ENCODE measurements around the gene WFIKKN1.

The WFIKKN1 gene

DNA sequence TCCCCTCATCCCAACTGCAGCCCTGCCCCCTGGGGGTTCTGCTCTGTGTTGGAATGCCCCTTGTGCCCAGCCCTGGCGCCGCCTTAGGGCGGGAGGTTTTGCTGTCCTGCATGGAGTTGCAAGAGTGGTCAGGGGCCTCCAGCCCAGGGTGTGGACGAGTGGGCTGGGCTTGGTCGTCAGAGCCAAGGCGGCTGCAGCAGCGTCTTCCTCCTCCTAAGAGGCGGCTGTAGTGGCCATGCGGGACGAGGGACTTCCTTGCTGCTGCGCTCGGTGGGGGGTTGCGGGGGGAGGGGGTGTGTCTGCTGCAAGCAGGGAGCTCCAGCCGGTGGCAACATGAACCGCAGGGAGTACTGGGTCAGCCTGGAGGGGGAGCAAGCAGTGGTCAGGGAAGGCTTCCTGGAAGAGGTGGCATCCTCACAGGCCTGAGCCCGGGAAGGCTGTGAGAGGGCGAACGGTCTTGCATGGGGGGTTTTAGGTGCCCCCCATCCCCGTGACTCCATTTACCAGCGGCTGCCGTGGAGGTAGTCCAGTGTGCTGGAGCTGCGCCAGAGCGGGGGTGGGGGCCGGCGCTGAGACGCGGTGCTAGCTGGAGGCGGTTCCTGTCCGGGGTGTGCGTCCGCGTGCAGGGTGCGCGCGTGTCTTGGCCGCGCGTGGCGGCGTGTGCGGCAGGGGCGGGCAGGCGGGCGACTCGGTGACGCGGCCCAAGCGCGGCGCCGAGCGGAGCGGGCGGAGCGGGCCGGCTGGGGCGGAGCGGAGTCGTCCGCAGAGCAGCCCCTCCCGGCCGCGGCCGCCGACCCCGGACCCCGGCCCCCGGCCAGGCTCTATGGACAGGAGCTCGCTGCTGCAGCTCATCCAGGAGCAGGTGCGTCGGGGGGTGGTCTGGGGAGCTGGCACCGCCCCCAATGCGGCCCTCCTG lies 44.4 kb downstream of the WFIKKN1 start, which contains the start of gene RHBDL1:
TSS of gene RHBDL1 (plus strand) at position 704 of the 916 bp plus-strand sequence. CDS start at position 824, 120 bp downstream.
- DNase-seq: no peak

DNA sequence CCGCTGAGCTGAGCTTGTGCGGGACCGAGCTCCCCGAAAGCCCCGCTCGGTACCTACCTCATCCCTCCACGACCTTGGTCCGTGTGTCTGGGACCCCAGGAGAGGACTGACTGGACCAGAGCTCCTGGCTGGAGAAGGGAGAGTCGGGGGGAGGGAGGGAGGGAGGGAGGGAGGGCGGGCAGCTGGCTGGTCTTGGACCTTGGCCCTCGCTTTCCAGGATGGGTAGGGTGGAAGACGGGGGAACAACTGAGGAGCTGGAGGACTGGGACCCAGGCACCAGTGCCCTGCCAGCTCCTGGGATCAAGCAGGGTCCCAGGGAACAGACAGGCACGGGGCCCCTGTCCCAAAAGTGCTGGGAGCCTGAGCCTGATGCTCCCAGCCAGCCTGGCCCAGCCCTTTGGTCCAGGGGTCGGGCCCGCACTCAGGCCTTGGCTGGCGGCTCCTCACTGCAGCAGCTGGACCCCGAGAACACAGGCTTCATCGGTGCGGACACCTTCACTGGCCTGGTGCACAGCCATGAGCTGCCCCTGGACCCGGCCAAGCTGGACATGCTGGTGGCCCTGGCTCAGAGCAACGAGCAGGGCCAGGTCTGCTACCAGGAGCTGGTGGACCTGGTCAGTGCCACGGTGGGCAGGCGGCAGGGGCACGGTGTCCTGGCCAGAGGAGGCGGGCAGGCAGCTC lies 45.2 kb downstream of the WFIKKN1 start:
- DNase-seq: no peak

GRCh38 chr16:676565-676902 lies 45.7 kb downstream of the WFIKKN1 start:
- no peak for DNase-seq

DNA sequence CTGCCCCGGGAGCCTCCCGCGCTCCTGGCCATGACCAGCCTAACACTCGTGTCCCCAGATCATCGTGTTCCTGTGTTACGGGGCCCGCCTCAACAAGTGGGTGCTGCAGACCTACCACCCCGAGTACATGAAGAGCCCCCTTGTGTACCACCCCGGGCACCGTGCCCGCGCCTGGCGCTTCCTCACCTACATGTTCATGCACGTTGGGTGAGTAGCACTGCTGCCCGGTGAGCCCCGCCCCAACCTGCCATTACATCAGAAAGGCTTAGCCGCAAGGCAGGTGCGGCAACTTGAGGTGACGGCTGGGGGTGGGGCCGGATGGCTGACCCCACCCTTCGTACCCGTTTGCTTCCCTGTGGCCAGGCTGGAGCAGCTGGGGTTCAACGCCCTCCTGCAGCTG lies 46.1 kb downstream of the WFIKKN1 start:
- no peak for DNase-seq

DNA sequence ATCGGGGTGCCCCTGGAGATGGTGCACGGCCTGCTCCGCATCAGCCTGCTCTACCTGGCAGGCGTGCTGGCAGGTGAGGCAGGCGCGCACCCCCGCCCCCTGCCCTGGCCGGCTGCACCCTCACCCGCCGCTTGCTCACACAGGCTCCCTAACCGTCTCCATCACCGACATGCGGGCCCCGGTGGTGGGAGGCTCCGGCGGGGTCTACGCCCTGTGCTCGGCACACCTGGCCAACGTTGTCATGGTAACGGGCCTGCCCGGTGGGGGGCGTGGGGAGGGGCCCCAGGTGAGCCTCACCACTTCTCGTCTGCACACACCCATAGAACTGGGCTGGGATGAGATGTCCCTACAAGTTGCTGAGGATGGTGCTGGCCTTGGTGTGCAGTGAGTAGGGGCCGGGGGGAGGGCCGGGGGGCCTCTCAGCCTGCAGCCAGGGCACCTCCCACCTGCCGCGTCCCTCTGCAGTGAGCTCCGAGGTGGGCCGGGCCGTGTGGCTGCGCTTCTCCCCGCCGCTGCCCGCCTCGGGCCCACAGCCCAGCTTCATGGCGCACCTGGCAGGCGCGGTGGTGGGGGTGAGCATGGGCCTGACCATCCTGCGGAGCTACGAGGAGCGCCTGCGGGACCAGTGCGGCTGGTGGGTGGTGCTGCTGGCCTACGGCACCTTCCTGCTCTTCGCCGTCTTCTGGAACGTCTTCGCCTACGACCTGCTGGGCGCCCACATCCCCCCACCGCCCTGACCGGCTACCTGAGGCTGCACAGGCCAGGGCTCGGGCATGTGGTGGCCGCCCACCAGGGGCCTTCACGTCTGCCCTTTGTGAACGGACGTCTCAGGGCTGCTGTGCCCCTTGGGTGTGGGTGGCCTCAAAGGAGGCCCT lies 46.8 kb downstream of the WFIKKN1 start:
- DNase-seq: no peak

GRCh38 chr16:678209-678857 lies 47.5 kb downstream of the WFIKKN1 start:
- no peak for DNase-seq

DNA sequence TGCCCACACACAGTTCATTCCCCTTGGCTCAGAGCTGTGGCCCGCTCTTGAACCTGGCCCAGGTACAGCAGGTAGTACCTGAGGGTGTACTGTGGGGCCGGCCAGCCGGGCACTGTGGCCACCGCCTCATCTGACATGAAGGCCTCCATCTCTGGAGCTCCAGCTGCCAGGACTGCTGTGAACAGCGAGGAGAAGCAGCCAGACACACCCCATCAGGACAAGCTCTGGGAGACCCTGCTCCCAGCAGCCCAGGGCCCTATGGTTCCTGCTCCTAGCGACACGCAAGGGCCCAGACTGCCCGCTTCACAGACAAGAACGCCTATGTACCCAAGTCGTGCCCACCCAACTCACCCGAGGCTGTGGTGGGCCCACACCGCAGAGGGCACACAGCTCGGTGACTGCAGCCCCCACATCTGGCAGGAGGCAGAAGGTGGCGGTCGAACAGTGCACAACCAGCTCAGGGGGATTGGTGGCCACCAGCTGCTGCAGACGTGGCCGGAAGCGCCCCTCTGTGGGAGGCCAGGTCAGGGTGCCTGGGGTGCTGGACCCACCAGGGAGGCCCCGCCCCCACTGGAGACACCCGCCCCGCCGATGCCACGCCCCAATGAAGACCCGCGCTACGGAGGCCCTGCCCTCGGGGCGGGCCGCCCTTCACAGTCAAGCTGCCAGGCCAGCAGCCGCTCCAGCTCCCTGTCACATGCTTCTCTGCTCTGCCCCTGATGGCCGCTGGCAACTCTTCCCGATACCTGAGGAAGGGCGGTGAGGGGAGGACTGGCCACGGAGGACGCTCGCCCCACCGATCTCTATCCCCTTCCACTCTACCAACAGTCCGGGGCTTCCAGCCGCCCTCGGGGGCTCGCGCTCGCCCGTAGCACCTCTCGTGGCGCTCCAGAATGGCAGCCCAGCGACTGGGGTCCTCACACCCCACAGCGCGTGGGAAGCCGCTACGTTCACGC lies 48.4 kb downstream of the WFIKKN1 start:
- DNase-seq: peak; percentile 42

- DNase-seq: peak; percentile 91
Observed at GRCh38 chr16:679814-680624, 49.2 kb downstream of the WFIKKN1 start, which contains the start of gene STUB1. Gene STUB1, plus strand, starts transcription at chr16:680410. Its CDS starts 116 bp downstream, at chr16:680526.

GRCh38 chr16:680625-680945 lies 49.8 kb downstream of the WFIKKN1 start:
- no peak for DNase-seq

DNA sequence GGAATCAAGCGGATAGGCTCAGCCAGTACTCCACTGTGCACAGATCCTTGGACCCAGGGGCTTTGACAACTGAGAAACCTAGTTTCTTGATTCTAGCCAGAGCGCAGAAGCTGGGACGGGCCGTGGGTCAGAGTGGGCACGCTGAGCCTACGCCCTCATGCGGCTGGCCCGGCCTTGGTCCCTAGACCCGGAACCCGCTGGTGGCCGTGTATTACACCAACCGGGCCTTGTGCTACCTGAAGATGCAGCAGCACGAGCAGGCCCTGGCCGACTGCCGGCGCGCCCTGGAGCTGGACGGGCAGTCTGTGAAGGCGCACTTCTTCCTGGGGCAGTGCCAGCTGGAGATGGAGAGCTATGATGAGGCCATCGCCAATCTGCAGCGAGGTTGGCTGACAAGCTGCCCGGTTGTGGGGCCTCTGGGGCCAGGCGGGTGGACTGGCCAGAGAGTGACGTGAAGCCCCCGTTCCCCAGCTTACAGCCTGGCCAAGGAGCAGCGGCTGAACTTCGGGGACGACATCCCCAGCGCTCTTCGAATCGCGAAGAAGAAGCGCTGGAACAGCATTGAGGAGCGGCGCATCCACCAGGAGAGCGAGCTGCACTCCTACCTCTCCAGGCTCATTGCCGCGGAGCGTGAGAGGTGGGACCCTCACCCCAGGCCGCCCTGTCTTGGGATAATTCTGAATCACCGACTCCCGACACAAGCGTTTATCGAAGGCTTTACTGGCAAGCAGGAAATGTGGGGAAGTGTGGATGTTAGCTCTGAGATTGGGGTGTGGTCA lies 50.4 kb downstream of the WFIKKN1 start:
- no peak for DNase-seq

DNA sequence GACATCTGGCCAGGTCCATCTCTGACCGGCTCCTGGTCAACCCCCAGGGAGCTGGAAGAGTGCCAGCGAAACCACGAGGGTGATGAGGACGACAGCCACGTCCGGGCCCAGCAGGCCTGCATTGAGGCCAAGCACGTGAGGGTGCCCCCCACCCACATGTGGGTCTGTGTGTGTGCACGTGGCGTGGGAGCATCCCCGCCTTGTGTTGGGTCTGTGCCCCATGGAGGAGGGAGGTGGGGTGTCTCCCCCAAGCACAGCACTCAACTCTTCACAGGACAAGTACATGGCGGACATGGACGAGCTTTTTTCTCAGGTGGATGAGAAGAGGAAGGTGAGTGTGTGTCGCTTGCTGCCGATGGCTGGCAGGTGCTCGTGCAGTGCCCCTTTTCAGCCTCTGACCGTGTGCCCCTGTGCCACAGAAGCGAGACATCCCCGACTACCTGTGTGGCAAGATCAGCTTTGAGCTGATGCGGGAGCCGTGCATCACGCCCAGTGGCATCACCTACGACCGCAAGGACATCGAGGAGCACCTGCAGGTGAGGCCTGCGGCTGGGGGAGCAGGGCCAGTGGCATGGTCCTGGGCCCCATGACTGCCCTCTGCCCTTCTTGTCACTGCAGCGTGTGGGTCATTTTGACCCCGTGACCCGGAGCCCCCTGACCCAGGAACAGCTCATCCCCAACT lies 51.1 kb downstream of the WFIKKN1 start:
- DNase-seq: no peak

GRCh38 chr16:682493-683395 lies 52.0 kb downstream of the WFIKKN1 start:
- DNase-seq: no peak

GRCh38 chr16:683396-684070 lies 52.7 kb downstream of the WFIKKN1 start:
- DNase-seq: no peak
